IPS DF 19.7 (cell line): Measurements from ENCODE around the gene ELAVL4.

Experiments
- DNase-seq: peaks from one replicate; pipeline ENCODE4 v3.0.0-alpha.2; 2013; ENCODE audit warnings: low read depth, low spot score

The ELAVL4 gene

GRCh38 chr1:50177994-50178393, 69.3 kb downstream of the ELAVL4 start:
- no peak for DNase-seq

DNA sequence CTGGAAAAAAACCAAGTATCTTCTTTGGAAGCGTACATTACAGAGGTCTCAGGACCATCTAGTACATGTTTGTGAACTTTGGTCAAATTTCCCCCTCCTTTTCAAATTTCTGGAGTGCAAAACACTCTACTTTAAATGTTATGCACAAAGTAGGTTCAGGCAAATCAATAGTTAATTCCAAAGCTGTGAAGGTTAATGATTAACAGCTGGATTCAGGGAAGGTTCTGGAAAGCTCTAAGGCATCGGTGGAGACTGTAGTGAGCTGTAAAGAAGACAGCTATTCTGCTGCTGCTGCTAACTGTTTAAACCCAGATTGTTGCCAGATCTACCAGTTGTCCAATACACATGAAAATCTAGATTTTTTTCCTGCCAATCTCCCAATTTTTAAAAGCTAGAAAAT, 70.9 kb downstream of the ELAVL4 start:
- DNase-seq = no peak

DNA sequence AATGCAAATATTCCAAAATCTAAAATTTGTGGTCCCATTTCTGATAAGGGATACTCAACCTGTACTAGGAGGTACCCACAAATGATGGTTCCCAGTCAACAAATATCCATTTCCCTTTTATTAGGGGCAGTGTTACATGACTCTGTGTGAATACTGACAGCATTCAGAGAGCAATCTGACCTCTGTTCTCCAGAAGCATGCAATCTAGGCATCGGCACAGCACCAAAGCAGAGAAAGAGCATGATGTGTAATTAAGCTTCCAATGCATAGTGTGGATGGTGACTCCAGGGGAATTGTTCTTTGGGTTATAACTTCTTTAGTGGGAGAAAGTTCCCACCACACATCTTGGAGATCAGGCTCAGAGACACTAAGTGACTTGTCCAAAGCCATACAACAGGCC, 71.6 kb downstream of the ELAVL4 start:
- DNase-seq = no peak

DNA sequence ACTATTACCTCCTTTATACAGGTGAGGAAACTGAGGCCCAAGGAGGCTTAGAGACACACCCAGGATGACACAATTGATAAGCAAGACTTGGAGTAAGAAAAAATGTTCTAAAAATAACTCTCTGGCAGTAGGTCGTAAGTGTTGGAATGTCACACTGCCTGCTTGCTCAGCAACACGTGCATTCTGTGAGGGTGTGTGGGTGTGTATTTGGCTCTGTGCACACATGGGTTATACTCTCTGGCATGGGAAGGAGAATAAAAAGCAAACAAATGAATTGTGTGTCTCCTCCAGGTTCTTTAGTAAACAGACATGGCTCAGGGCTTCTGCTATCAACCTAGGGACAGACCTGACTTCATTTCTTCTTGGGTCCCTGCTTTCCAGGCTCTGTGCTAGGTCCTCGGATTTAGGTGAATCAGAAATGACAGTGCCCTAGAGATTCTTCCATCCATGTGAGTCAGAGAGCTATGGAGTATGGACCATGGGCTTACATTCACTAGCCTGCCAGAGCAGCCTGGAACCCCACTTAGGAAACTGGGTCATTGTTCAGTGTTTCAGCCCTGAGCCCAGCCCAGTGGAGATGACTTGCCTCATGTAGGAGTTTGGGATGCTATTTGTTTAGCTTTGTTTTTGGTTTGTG, 72.4 kb downstream of the ELAVL4 start:
- DNase-seq = no peak

GRCh38 chr1:50183378-50184133, 74.8 kb downstream of the ELAVL4 start:
- no peak for DNase-seq

GRCh38 chr1:50189369-50189768, 80.6 kb downstream of the ELAVL4 start:
- DNase-seq = no peak

- DNase-seq = no peak
These were observed 84.3 kb downstream of the ELAVL4 start for GRCh38 chr1:50193002-50193401.

DNA sequence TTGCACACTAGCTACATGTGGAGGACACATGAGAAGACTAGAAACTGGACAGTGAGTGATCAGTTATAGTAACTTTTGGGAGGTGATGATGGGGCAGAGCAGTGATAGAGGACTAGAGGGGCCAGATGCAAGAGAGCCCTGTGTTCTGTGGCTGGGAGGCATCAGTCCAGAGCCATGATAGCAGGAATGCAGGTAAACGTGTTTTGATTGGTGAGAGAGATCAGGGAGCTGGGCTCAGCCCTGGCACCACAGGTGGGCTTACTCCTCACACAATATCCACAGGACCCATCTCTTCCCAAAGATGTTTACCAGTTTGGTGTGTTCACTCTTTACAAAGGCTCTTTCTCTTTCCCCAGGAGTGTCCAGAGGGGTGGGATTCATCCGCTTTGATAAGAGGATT, 86.5 kb downstream of the ELAVL4 start:
- DNase-seq = no peak

GRCh38 chr1:50196081-50196480, 87.4 kb downstream of the ELAVL4 start:
- DNase-seq = no peak

GRCh38 chr1:50197216-50197615, 88.5 kb downstream of the ELAVL4 start:
- DNase-seq = no peak

GRCh38 chr1:50208315-50208714, 99.6 kb downstream of the ELAVL4 start:
- DNase-seq = no peak

DNA sequence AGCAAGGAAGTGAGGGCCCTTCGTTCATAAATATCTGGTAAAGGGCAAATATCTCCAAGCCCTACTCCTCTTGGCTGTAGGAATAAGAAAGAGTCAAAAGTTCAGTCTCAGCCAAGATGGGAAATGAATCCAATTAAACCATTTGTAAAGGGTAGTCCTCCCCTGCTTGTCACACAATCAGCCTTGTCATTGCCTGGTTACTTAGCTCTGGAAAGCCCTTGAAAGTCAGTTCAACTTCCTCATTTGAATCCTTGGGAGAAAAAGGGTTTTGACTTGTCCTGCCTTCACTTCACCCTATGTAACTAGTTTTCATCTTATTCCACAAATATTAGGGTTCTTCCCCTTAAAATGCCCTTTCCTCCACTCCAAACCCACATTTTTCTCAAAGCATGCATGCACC, 100.0 kb downstream of the ELAVL4 start:
- no peak for DNase-seq

DNA sequence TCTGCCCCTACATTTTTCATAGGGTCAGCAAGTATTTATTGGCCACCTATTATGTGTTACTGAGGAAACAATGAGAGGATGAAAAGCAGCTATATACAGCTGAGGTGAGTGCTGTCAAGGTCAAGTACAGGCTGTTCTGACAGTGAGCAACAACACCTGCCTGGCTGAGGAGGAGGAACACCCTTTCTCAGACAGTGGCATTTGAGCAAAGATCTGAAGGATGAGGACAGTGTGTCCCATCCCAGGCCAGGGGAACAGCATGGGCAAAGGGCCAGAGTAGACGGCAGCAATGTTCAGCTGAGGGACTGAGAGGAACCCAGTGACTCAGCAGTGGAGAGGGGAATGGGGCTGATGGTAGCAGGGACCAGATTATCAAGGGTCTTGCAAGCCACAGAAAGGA, 101.0 kb downstream of the ELAVL4 start:
- no peak for DNase-seq

- DNase-seq = no peak
These were observed 104.8 kb downstream of the ELAVL4 start for GRCh38 chr1:50213505-50213904.

DNA sequence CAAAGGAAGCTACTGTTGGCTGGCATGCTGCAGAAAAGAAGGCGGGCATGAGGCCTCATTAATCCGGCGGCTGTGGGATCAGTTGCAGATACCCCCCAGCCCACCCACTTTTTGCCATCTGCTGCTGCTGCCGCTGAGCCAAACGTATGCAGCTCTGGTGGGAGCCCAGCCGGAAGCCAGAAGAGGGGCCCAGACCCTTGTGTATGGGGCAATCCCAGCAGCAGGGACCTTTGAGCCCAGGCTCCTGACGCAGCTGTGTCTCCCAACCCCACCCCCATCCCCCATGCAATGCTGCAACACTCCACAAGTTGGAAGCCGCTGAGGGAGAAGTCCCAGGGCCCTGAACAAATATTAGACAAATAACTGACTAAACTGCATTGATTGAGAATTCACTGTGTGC, 106.0 kb downstream of the ELAVL4 start:
- no peak for DNase-seq

DNA sequence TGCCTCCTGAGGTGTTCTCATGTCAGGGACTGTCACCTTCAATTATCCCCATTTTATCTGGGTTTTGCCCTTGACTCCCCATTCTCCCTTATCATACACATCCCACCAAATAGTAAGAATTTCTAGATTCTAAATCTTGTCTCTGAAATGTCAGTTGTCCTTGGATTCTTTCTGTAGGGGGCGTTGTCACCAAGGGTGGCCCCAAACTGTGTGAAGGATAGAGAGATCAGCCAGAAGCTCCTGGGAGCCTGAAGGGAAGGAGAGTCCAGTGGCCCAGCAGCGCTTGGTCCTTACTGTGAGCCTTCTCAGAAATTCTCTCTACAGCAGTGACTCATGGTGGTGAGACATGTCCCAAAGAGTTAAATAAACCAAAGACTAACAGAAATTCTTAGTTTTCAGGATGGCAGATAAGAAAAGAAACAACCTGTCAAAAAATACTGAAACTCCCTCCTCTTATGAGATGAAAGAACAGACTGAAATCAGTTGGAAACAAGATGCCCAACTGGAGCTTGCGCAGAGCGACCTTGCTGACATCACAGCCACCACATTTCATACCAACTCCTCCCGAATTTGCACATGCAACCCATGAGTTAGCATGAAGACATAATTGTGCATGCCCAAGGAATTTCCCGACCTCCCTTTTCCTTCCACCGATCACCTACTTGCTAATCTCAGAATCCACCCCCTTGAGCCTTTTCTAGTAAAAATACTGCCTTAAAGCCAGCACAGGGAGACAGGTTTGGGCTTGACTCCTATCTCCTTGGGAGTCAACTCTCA, 109.8 kb downstream of the ELAVL4 start:
- DNase-seq = no peak

GRCh38 chr1:50228871-50229384, 120.2 kb downstream of the ELAVL4 start:
- no peak for DNase-seq

DNA sequence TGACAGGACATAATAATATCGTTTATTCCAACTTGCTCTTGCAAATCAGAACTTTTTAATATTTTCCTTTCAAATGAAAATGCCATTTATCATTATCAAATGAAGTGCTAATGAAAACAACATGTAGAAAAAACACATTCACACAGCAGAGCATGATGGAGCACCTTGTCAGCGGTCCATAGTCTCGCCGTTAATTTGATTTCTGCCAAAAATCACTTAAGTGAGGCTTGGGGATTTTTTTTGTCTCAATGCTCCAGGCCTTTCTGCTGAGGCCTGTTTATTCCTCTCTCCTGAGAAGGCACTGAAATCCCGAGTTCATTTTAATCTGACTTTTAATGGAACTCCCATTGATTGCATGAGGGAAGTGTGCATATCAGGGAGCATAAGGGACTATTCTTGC, 122.5 kb downstream of the ELAVL4 start:
- no peak for DNase-seq

DNA sequence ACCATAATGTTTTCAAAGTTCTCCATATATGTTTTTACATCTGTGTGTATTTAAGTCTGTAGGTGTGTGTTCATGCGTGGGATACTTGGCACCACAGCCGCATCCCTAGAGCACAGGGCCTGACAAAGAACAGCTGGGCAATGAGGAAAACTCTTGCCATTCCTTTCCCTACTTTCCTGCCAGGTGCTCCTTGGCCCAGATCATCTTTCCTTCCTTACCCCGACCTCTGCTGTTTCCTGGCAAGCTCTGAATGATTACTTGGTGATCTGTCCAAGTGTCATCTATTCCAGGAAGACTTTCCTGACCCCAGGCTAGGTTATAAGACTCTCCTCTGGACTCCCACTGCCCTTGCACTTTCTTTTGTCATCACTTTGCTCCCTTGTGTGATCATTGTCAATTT, 123.6 kb downstream of the ELAVL4 start:
- DNase-seq = no peak

GRCh38 chr1:50236656-50237055, 127.9 kb downstream of the ELAVL4 start:
- DNase-seq = no peak

- no peak for DNase-seq
These were observed 128.3 kb downstream of the ELAVL4 start for GRCh38 chr1:50237056-50237455.

DNA sequence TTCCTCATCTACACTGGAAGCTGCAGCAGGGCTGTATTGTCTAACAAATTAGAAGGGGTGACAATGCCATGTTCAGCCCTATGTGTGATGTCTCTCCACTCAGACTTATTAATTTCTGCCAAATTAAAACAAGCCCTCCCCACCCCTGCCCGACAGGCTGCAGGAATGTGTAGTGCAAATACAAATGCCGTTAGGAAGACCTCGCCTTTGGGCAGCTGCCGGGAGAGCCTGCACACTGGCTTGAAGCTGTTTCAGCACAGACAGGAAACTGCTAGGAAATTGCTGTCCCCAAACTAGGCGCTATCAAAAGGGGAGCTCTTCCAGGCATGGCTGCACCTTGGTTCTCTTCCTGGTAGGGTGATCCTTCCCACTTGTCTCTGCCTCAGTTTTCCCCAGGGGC, 135.2 kb downstream of the ELAVL4 start:
- DNase-seq = no peak

DNA sequence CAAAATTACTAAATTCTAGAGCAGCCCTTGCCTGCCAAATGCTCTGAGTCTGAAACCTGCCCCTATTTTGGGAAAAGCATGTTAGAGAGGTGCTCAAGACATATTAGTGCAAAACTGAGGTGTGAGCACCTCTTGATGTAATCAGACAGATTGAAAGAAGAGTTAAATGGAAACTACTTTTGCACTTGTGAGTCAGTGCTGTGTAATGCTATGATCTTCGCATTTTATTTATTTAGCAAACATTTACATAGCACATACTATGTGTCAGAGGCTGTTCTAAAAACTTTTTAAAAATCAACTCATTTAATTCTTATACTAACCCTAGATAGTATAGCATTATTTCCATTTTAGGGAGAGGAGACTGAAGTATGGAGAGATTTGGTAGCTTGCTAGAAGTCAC, 138.1 kb downstream of the ELAVL4 start:
- DNase-seq = no peak
